Transverse colon (tissue), 3 donors: ENCODE data around the gene FAM241A.

Experiments used
- CTCF ChIP-seq, 5 experiments: fragments of 200-600 bp in 3 of 5; fragments of 450-650 bp in 2 of 5; sonication (generic) in 3 of 5; IDR thresholded peaks; 1 replicate in 2 of 5; 2 replicates in 3 of 5; pipeline ENCODE4 v1.5.1; 2016 to 2017; ENCODE audit warnings: antibody characterized with exemption in 5 of 5, inconsistent platforms in 3 of 5, mild to moderate bottlenecking in 2 of 5, moderate library complexity in 1 of 5
- POLR2A ChIP-seq: fragments of 450-650 bp; IDR thresholded peaks from one replicate; pipeline ENCODE4 v1.6.1; 2016; ENCODE audit warnings: antibody characterized with exemption, mild to moderate bottlenecking, moderate library complexity

- TF ChIP-seq CTCF (IDR thresholded peaks at IDR 0.05) (no peak), POLR2A (no peak)
Measured at GRCh38 chr4:112136551-112136950, 8.7 kb upstream of the FAM241A start.
